GM19468 (cell line): Measurements from ENCODE around the gene CARD9.

Source experiments
- ATAC-seq: cut with Tn5 transposase; IDR thresholded peaks from one replicate; pipeline ENCODE4 v1.9.1; 2021; ENCODE audit warnings: mild to moderate bottlenecking, moderate library complexity, moderate number of reproducible peaks; ENCODE audit not compliant: unreplicated experiment; ENCODE audit errors: extremely low read depth

CARD9 gene

GRCh38 chr9:136338511-136338910 is 35.0 kb downstream of the CARD9 start:
- ATAC-seq: no peak

GRCh38 chr9:136337416-136338395 is 35.8 kb downstream of the CARD9 start:
- no peak for ATAC-seq

GRCh38 chr9:136336881-136337280 is 36.6 kb downstream of the CARD9 start:
- ATAC-seq: no peak

GRCh38 chr9:136336156-136336870 is 37.2 kb downstream of the CARD9 start:
- ATAC-seq: no peak

- no peak for ATAC-seq
These were observed 37.9 kb downstream of the CARD9 start for GRCh38 chr9:136335296-136336155.

- ATAC-seq: no peak
These were observed 38.9 kb downstream of the CARD9 start for GRCh38 chr9:136334541-136334940.

- ATAC-seq: no peak
These were observed 40.0 kb downstream of the CARD9 start for GRCh38 chr9:136333486-136333885.

GRCh38 chr9:136333045-136333444 is 40.4 kb downstream of the CARD9 start:
- no peak for ATAC-seq

GRCh38 chr9:136332482-136332983 is 40.9 kb downstream of the CARD9 start:
- ATAC-seq: no peak

- no peak for ATAC-seq
These were observed 41.6 kb downstream of the CARD9 start for GRCh38 chr9:136331556-136332481.

GRCh38 chr9:136331030-136331429 is 42.4 kb downstream of the CARD9 start:
- no peak for ATAC-seq

GRCh38 chr9:136330406-136330990 is 43.0 kb downstream of the CARD9 start:
- no peak for ATAC-seq

GRCh38 chr9:136329636-136330405 is 43.6 kb downstream of the CARD9 start:
- ATAC-seq: no peak

- ATAC-seq: no peak
These were observed 44.2 kb downstream of the CARD9 start for GRCh38 chr9:136329211-136329627.

- ATAC-seq: no peak
These were observed 44.8 kb downstream of the CARD9 start for GRCh38 chr9:136328622-136329041.

GRCh38 chr9:136328011-136328621 is 45.4 kb downstream of the CARD9 start:
- no peak for ATAC-seq

GRCh38 chr9:136327304-136327974 is 46.0 kb downstream of the CARD9 start, which contains the start of gene GPSM1:
GPSM1 (plus strand) TSS chr9:136327539; CDS start chr9:136327696, 157 bp downstream.
- no peak for ATAC-seq
